Nephron (organoid): ENCODE measurements around the gene NOP16.

Source experiments
- H3K27ac Mint-ChIP-seq, 3 experiments: 2 replicates each; pipeline ENCODE4 v1.8.0; 2020; ENCODE audit warnings: mixed read lengths in 3 of 3, mild to moderate bottlenecking in 2 of 3, moderate library complexity in 1 of 3
- H3K27me3 Mint-ChIP-seq: 2 replicates; pipeline ENCODE4 v1.8.0; 2021; ENCODE audit warnings: low read depth, mild to moderate bottlenecking, moderate library complexity, mixed read lengths
- H3K36me3 Mint-ChIP-seq: 2 replicates; pipeline ENCODE4 v1.8.0; 2020; ENCODE audit warnings: low read depth, mixed read lengths
- H3K4me1 Mint-ChIP-seq: 2 replicates; pipeline ENCODE4 v1.8.0; 2020; ENCODE audit warnings: mixed read lengths
- H3K4me3 Mint-ChIP-seq, 3 experiments: 2 replicates each; pipeline ENCODE4 v1.8.0; 2020; ENCODE audit warnings: mild to moderate bottlenecking in 3 of 3, mixed read lengths in 3 of 3, moderate library complexity in 2 of 3
- H3K9me3 Mint-ChIP-seq: 2 replicates; pipeline ENCODE4 v1.8.0; 2020; ENCODE audit warnings: mixed read lengths
- TF ChIP-seq, protein P1 (sequence below), 3 experiments: fragments of 200-600 bp; sonication (generic); IDR thresholded peaks; one replicate each; pipeline ENCODE4 v1.5.0; 2021; ENCODE audit warnings: antibody characterized with exemption in 3 of 3; ENCODE audit not compliant: unreplicated experiment in 3 of 3

NOP16 gene

GRCh38 chr5:176373100-176373818 is 15.1 kb downstream of the NOP16 start:
- Mint-ChIP-seq H3K4me1 (no peaks in the 10 kb centered on the region), H3K4me3 (no peak overlapping the region), H3K9me3 (no peaks in the 10 kb centered on the region), H3K36me3 (peaks cover 24% of the 10 kb centered on the region), H3K27ac (no peak overlapping the region), H3K27me3 (no peaks in the 10 kb centered on the region)
- TF ChIP-seq, protein P1, sequence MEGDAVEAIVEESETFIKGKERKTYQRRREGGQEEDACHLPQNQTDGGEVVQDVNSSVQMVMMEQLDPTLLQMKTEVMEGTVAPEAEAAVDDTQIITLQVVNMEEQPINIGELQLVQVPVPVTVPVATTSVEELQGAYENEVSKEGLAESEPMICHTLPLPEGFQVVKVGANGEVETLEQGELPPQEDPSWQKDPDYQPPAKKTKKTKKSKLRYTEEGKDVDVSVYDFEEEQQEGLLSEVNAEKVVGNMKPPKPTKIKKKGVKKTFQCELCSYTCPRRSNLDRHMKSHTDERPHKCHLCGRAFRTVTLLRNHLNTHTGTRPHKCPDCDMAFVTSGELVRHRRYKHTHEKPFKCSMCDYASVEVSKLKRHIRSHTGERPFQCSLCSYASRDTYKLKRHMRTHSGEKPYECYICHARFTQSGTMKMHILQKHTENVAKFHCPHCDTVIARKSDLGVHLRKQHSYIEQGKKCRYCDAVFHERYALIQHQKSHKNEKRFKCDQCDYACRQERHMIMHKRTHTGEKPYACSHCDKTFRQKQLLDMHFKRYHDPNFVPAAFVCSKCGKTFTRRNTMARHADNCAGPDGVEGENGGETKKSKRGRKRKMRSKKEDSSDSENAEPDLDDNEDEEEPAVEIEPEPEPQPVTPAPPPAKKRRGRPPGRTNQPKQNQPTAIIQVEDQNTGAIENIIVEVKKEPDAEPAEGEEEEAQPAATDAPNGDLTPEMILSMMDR (IDR thresholded peaks at IDR 0.05; ENCODE audit: unreplicated experiment in 3 of 3) = no peak

DNA sequence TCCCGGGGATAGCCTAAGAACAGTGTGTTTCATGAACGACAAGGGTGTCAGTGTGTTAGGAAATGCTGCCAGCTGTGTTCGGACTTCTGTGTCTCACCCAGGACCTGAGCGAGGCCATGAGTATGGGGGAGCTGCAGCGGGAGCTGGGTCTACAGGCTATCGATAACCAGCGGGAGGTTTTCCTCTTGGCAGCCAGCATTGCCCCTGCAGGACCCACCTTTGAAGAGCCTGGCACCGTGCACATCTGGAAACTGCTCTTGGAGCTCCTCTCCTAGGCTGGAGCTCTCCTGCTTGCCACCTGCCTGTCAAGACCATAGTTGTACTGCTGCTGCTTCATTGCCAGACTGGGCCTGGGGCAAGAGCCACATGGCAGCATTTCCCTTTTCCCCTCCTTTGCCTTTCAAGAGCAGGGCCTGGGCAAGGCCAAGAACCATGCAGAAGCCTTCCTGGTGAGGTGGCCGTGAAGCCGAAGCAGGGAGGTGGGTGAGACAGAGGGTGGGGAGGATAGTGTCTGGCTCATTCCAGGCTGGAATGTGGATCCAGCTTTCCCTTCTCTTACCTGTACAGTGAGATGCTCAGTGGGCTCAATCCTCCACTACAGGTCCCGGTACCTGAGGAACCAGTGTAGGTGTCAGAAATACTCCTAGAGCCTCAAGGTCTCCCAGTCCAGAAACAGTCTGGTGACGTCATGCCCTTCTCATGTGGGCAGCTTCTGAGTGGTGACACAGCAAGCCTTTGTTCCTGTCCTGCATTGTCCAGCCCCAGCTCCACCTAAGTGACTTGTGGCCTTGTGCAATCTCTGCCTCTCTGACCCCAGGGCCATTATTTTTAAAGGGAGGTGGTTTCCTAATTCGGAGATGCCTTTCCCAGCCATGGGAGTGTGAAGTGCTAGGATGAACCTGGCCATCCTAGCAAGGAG is 16.5 kb downstream of the NOP16 start:
- no peak overlapping the region for H3K27ac Mint-ChIP-seq
- TF ChIP-seq, protein P1 (IDR thresholded peaks at IDR 0.05; ENCODE audit: unreplicated experiment in 3 of 3) = no peak
- no peak overlapping the region for H3K4me3 Mint-ChIP-seq
- H3K4me1 Mint-ChIP-seq = peaks cover 8% of the 10 kb centered on the region
- H3K27me3 Mint-ChIP-seq = no peaks in the 10 kb centered on the region
- no peaks in the 10 kb centered on the region for H3K9me3 Mint-ChIP-seq
- peaks cover 36% of the 10 kb centered on the region for H3K36me3 Mint-ChIP-seq

GRCh38 chr5:176369934-176370711 is 18.3 kb downstream of the NOP16 start:
- peaks cover 38% of the 10 kb centered on the region for H3K36me3 Mint-ChIP-seq
- H3K4me3 Mint-ChIP-seq = peak overlapping the region in 1 of 3 experiments; percentile 32
- H3K27ac Mint-ChIP-seq = no peak overlapping the region
- H3K4me1 Mint-ChIP-seq = peaks cover 8% of the 10 kb centered on the region
- no peaks in the 10 kb centered on the region for H3K27me3 Mint-ChIP-seq
- H3K9me3 Mint-ChIP-seq = no peaks in the 10 kb centered on the region
- TF ChIP-seq, protein P1 (IDR thresholded peaks at IDR 0.05; ENCODE audit: unreplicated experiment in 3 of 3) = no peak

DNA sequence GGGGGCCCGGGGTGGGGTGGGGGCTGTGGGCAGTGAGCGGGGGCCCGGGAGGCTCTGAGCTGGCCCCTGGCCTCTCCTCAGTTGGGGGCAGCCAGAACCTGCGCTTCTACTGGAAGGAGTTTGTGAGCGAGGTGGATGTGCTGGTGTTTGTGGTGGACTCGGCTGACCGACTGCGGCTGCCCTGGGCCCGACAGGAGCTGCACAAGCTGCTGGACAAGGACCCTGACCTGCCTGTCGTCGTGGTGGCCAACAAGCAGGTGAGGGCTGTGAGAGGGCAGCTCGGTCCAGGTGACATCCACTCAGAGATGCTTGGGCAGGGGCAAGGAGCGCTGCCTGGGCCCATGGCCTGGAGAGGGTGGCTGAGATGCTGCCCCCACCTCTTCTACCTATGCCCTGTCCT is 19.7 kb downstream of the NOP16 start:
- Mint-ChIP-seq H3K36me3 (peaks cover 38% of the 10 kb centered on the region), H3K27me3 (peaks cover 8% of the 10 kb centered on the region), H3K4me1 (peaks cover 8% of the 10 kb centered on the region), H3K27ac (no peak overlapping the region), H3K9me3 (no peaks in the 10 kb centered on the region), H3K4me3 (peak overlapping the region; percentile 36 to 57 (median 45))
- TF ChIP-seq, protein P1 (IDR thresholded peaks at IDR 0.05; ENCODE audit: unreplicated experiment in 3 of 3) = no peak

GRCh38 chr5:176366232-176366894 is 22.0 kb downstream of the NOP16 start:
- H3K27ac Mint-ChIP-seq = peak overlapping the region in 1 of 3 experiments; percentile 55
- peaks cover 12% of the 10 kb centered on the region for H3K4me1 Mint-ChIP-seq
- TF ChIP-seq, protein P1 (IDR thresholded peaks at IDR 0.05; ENCODE audit: unreplicated experiment in 3 of 3) = no peak
- H3K36me3 Mint-ChIP-seq = peaks cover 38% of the 10 kb centered on the region
- peak overlapping the region; percentile 76 to 89 (median 87) for H3K4me3 Mint-ChIP-seq
- H3K9me3 Mint-ChIP-seq = no peaks in the 10 kb centered on the region
- peaks cover 22% of the 10 kb centered on the region for H3K27me3 Mint-ChIP-seq
